Stimulated activated CD4-positive, alpha-beta T cell treated with anti-CD3 and anti-CD28 coated beads, Interleukin-4, amount 100 ng/mL, for 1 hour (primary cell): ENCODE data around the gene OBP2A.
"Not testable (repeated sequence)": the region's sequence is repeated elsewhere in the genome, so short reads cannot be mapped to it uniquely, and the experiment has no call there.

Experiments
- DNase-seq: peaks from one replicate; pipeline ENCODE4 v3.0.0-alpha.2; 2020

The OBP2A gene

DNA sequence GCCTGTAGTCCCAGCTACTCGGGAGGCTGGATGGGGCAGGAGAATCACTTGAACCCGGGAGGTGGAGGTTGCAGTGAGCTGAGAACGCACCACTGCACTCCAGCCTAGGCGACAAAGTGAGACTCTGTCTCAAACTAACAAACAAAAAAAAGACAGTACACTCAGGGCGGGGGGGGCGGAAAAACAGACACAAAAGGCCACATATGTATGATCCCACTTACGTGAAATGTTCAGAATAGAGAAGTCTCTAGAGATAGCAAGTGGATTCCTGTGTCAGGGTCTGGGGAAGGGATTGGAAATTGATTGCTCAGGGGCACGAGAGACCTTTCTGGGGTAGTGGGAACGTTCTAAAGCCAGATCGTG lies 33.7 kb upstream of the OBP2A start:
- DNase-seq = no peak

DNA sequence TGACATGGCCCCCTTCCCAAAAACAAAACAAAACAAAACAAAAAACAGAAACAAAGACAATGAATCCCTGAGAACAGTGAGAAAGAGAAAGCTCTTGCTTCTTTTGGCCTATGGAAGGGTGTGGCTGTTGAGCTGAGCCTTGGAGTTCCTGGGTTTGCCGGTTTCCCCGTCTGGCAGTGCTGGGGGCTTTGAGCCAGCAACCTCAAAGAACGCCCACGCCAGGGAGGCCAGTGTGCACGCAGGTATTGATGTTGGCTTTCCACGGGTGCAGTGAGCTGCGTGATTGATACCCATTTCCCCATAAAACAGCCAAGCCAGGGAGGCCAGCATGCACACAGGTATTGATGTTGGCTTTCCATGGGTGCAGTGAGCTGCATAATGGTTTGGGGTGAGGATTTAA lies 33.0 kb upstream of the OBP2A start:
- no peak for DNase-seq

DNA sequence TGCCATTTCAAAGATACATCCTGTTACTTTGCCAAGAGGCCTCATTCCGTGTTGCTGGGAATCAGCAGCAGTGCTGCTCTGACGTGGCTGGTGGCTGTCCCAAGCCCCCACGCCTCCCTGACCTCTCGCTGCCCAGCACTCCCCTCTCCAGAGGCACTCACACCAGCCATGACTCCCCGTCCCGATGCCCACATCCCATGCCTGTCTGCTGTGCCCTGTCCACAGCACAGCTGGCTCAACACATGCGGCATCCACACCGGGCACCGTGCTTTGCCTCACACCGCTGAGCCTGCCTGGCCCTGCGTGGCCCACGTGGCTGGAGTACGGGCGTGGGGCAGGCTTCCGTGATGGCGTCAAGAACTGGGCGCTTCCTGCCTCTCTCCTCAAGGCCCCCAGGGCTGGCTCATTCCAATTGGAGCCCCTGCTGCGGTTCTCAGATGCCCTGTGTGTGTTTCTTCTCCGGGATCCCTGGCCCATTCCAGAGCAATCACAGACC lies 32.5 kb upstream of the OBP2A start:
- DNase-seq = no peak

DNA sequence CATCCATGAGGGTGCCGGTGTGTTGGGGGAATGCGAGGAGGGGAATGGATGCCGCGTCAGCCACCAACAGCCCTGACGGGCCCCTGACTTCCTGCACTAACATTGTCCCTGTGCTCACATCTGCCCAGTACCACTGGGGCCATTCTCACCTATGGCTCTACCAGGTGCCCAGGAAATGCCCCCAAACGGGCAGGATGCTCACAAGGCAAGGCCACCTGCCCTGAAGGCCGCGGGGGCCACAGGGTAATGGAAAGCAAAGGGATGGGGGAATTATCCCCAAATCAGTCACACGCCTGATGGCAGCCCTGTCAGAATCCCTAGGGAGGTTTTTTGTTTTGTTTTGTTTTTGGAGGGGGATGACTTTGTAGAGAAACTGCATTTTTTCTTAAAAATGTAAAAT lies 32.0 kb upstream of the OBP2A start:
- not testable (repeated sequence) for DNase-seq

DNA sequence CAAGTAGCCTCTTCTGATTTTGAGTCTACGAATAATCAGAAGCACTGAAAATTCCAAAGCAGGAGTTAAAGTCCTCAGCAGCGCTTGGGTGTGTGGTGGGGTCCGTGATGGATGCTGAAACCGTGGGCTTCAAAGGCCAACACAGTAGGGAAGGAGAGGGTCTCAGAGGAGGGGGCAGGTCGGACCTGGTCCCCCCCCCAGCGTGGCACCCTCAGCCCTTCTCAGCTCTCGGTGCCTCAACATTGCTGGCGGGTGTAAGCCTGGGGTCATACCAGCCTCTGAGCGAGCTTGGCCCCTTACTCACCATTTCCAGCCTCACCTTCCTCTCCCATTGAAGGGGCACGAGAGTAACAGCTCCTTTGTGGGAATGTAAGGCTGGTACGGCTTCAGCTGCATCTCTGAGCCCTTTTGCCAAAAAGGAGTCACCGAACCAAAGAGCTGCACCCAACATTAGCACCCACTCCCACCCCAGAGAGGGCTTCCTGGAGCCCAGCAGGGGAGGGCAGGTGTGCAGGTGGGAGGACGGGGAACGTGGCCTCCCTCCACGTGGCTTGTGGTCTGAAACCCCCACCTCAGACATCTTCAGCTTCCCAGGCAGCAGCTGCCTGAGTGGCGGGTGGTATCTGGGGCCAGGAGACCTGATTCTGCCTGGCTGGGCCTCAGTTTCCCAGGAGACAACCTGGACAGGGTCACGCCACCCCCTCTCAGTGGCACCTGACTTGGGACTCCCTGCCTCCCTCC lies 31.4 kb upstream of the OBP2A start:
- no peak for DNase-seq

DNA sequence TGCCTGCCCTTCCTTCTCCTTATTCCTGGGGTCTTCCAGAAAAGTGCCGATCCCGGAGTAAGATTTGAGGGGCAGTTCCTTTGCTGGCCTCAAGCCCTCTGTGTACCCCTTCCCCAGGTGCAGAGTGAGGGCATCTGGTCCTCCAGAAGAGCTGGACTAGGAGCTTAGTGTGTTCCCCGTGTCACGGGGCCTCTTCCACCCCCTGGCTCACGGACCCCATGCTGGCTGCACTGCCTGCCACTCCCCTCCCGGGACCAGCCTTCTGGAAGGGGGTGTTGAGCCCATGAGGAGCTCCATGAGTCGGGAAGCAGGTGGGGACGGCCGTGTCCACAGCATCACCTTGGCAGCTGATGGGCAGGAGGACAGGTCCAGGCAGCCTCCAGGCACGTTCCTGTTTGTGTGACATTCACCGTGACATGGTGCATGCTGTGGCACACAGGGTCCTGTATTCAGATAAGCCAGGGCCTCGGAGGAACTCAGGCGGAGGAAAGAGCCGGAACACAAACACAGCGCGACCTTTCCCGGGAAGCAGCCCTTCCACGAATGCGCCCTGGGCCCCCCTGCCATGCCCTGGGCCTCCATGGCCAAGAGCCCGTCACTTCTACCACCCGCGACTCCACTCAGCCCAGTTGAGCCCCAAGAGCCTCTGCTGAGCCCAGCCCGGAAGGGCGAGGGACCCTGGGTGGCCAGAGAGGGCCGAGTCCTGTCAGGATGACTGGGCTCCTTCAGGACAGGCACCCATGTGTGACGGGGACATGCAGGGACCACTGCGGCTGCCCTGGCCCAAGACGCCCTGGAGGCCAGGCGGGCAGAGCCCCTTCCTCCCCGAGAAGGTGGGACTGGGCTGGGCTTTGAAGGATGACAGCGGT lies 30.6 kb upstream of the OBP2A start:
- DNase-seq = no peak

DNA sequence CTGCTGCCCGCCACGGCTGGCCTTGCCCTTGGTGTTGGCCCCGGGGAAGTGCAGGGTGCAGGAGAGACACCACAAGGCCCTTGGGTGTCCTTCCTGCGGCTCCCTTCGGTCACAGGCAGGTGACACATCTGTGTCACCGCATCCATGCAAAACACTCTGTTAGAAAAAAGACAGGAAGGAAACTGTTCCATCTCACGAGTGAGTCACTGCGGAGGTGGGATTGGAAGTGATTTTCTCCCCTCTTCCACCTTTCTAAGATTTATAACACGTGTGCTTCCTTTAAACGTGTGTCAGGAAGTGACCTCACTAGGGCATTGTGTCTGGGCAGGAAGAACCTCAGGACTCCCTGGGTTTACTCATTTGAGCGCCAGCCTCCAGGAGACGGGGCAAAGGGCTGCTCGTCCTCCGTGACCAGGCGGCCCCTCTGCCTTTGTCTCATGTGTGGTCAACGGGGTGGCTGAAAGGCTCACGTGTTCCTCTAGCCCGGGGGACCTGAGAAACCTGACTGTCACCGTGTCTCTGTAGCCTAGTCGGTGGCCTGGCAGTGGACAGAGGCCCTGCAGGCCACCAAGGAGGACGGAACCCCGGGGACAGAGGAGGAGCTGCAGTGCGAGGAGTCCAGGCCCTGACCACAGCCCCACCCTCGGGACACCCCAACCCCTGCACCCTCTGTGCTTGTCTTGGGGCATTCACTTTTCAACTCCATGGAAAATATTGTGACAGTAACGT lies 29.6 kb upstream of the OBP2A start:
- DNase-seq = no peak

DNA sequence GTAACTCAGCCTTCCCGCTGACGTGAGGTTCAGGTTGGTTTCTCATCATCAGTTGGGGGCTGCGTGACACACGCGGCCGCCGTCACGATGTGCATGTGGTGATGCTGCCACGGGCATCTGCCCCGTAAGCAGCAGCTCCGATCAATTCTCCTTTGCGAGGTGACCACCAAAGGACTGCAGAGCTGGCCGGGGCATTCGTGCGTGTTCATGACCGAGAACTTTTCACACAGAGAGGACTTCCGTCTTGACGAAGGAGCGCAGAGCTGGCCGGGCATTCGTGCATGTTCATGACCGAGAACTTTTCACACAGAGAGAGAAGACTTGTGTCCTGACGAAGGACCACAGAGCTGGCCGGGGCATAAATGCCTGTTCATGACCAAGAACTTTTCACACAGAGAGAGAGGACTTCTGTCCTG lies 28.5 kb upstream of the OBP2A start:
- no peak for DNase-seq

DNA sequence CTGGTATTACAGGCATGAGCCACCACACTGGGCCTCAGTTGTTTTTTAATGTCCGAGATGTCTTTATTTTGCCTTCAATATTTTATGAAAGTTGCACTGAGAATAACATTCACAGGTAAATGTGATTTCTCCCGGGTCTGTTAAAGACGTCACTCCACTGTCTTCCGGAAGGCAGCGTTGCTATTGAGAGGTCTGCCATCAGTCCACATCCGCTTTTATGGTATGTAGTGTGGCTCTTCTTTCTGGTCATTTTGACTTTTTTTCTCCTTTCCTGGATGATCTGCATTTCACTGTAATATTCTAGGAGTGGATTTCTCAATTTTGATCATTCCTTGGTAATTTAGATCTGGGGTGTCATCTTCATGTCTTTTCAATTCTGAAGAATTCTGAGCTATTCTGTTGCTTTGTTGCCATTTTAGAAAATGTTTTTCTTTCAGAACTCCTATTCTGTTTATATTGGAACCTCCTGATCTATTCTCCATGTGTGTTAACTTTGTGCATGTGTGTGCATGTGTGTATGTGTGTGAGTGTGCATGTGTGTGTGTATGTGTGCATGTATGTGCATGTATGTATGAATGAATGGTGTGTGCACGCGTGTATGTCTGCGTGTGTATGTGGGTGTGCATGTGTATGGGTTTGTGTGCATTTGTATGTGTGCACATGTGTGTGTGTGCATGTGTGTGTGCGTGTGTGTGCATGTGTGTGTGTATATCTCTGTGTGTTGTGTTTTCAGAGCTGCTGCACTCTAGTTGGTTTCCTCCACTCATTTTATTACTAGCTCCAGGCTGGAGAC lies 26.6 kb upstream of the OBP2A start:
- DNase-seq = no peak

DNA sequence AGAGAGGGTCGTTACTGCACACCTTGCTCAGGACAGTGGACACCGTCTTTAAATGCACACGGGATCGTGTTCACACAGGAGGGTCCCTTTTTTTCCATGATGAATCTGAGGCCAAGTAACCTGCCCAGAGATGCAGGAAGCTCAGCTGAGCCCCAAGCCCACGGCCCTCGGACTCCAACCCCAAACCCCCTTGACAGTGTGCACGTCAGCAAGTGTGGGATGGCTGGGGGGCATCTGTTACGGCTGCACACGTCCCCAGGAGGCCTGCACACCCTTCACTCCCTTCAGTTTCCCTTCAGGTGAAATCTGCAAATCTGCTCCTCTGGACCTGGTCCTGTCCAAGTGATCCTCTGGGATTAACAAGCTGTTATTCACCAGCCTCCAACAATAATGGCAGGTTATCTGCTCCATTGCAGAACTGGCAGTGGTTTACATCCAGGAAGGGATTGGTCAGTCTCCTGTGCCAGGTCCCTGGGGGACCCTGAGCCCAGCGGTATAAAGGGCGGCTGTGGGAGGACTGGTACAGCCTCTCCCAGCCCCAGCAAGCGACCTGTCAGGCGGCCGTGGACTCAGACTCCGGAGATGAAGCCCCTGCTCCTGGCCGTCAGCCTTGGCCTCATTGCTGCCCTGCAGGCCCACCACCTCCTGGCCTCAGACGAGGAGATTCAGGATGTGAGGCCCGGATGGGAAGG lies 24.9 kb upstream of the OBP2A start, which contains the start of gene LCN1:
Gene LCN1 (plus strand): TSS at position 525 of the 692 bp plus-strand sequence. CDS start 58 bp downstream, at position 583.
- no peak for DNase-seq

DNA sequence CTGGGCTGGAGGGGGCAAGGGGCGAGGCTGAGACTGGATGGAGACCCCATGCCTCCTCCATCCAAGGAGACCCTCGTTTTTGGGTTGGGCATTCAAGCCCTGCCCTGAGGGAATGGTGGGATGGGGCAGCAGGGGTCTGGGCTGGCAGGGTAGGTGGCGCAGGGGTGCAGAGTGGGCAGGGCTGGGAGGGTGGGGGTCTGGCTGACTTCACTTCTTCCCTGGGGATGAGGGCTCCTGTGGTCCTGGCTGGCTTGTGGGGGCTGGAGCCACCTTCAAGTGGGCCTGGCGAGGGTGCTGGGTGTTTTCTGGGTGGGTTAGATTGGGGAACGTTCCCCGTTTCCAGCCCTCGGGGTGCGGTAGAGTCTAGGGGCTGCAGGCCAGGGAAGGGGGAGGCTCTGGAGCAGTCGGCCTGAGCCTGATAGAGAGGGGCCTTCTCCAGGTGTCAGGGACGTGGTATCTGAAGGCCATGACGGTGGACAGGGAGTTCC lies 24.3 kb upstream of the OBP2A start:
- no peak for DNase-seq

DNA sequence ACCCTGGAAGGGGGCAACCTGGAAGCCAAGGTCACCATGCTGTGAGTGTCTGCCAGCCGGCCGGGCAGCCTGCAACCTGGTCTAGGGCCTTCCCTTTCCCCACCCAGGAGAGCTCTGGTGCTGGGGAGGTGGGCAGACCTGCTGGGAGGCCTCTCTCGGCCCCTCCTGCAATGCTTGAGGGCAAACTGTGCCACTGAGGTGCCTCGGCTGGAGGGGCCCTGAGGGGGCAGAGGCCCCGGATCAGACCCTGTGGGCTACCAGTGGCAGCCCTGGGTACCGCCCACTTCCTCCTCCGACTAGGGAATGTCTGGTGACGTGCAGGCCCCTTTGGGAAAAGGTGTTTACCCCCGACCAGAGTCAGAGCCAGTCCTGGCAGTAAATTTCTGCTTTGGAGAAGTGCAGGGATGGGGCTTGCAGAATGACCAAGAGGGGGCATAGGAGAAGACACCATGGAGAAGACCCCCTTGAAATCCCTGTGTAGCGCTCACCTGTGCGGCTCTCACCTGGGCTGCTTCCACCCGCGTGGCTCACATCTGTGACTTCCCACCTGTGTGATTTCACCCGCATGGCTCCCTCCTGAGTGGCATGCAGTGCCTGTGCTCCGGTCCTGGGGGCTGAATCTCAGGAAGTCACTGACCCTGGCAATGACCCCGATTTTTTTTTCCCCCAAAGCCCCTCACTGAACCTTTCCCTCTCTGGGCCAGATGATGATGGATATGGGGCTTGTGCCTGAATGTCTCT lies 23.6 kb upstream of the OBP2A start:
- DNase-seq = no peak

DNA sequence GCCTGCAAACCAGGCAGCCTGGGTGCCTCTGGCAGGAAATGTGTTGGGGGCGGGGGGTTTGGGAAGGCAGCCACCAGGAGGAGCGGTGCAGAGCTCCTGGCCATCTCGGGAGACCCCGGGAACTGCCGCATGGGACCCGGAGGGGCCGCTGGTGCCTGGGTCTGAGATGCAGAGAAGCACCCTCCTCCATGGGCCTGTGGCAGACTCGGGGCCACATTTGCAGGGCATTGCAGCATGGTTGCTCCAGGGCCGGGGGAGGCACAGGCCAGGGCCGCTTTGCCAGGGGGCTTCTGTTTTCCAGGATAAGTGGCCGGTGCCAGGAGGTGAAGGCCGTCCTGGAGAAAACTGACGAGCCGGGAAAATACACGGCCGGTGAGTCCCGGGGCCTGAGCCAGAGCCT lies 23.0 kb upstream of the OBP2A start:
- DNase-seq = no peak

DNA sequence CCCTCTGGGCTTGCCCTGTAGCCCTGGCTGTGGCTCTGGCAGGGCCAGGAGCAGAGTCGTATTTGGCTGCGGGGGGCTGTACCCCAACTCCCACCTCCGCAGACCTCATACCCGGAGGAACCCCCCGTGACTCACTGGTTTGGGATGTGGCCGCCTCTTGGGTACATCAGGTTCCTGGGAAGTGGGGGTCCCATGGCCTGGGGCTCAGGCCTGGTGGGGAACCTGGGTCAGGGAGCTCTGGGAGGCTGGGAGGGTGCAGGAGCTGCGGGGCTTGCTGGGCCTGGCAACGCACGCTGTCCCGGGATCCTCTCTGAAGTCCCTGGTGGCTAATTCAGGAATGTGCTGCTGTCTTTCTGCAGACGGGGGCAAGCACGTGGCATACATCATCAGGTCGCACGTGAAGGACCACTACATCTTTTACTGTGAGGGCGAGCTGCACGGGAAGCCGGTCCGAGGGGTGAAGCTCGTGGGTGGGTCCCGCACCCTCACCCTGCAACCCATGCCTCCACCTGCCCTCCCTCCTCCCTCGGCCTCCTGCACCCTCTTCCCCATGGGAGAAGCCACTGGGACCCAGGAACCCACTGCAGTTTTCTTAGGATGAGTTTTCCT lies 22.3 kb upstream of the OBP2A start:
- no peak for DNase-seq

DNA sequence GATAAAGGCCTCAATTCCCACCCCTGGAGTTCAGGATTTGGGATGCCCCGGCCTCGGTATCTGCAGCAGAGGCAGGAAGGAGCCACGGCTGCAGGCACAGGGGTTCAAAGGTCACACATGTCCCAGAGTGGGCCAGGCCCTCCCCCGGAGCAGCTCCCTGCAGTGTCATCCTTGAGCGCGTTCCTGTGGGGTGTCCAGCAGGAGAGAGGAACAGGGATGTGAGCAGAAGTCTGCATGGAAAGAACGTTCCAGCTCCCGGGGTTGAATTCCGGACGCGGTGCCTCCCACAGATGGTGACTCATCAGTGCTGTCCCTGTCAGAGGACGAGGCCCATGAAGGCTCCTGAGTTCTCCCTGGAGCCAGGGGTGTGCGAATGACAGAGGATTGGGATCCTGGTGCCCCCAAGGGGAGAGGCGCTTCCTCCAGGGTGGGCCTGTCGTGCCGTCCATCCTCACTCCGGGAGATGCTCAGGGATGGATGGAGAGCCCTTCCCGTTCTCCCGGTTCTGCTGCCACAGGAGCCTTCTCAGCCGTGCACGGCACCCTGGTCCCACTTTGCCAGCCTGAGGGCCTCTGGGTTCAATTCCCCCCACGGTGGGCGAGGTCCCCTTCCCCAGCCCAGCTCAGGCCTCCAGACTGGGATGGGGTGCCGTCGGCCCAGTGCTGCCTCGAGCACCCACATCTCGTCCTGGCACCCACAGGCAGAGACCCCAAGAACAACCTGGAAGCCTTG lies 21.6 kb upstream of the OBP2A start:
- DNase-seq = no peak

DNA sequence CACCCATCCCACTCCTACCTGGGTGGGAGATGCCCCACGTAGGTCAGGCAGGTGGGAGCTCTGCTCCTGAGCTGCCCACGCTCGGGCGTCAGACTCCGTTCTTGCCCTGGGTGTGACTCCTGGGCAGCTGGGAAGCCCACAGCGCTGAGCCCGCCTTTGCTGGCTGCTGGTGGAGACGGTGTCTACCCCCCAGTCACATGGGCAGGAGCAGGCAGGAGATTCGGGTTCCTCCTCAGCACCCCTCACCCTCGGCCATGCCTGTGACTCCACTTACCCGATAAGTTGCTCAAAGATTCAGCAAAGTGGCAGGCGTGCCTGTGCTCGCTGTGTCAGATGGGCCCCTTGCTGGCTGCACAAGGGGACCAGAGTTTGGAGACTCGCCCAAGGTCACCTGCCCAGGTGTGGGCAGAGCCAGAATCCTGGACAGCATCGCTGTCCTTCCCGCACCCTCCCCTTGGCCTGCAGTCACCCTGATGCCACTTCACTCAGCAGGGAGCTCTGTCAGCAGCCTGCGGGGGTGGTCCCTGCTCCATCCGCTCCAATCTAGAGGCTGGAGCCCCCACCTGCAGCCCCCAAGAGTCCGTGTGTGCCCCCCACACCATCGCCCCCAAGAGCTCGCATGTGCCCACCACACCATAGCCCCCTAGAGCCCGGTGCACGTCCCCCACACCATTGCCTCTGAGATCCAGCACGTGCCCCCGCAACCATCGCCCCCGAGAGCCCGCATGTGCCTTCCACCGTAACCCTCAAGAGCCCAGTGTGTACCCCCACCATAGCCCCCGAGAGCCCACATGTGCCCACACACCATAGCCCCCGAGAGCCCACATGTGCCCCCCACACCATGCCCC lies 20.5 kb upstream of the OBP2A start:
- no peak for DNase-seq

DNA sequence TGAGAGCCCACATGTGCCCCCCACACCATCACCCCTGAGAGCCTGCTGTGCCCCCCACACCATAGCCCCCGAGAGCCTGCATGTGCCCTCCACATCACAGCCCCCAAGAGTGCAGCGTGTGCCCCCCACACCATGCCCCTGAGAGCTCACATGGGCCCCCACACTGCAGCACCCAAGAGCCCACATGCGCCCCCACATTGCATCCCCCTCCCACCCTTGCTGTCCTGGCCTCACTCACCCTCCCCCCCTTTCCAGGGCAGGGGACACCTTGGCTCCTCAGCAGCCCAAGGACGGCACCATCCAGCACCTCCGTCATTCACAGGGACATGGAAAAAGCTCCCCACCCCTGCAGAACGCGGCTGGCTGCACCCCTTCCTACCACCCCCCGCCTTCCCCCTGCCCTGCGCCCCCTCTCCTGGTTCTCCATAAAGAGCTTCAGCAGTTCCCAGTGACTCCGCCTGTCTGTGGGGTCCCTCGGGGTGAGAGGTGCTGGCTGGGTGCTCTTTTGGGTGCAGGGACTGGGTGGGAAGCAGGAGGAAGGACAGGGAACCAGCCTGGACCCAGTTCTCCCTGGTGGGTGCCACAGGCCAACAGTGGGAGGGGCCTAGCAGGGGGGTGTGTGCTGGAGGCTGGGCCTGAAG lies 19.7 kb upstream of the OBP2A start:
- no peak for DNase-seq
